ENCODE data around the gene PTPRD. TPM values are rescaled to one million over a fixed set of nuclear protein-coding genes. Genes with fewer than 3 reads are reported as not detected.

The PTPRD gene
- total RNA-seq, 1 experiment from 2014 or later, result 70.1 TPM

DNA sequence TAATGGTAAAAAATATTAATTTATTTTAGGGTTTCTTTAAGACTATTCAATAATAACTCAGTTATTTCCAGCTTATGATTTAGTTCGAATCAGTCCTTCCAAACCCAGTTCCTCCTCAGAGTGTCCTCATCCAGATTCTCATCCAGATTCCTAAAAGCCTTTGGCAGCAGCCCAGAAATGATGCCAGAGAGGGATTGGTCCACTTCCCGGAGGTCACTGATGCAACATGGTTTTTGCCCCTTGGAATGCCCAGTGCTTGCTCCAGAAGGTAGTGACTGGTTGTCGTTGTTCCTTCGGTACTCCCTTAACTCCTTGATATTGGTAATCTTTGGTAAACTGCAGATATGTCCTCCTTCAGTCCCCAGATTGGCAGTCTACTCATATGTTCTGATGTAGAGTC lies 2320.1 kb downstream of the PTPRD start:
- no TSS peak for BruUV-seq (replicated peaks)
- ChIA-PET POLR2A (no interaction called here), CTCF (no interaction called here)
- Mint-ChIP-seq H3K27me3 (ENCODE audit: insufficient read depth, unreplicated experiment) (no peaks in the 10 kb centered on the region), H3K36me3 (ENCODE audit: insufficient read depth, unreplicated experiment) (no peaks in the 10 kb centered on the region), H3K27ac (ENCODE audit: unreplicated experiment) (peak overlapping the region; percentile 40), H3K4me3 (ENCODE audit: unreplicated experiment) (no peak overlapping the region), H3K9me3 (ENCODE audit: unreplicated experiment) (no peaks in the 10 kb centered on the region), H3K4me1 (ENCODE audit: low read depth, unreplicated experiment) (peaks cover 7% of the 10 kb centered on the region)
- intact Hi-C loops (cut with micrococcal nuclease; ENCODE audit: unreplicated experiment), result no loop called here
- TF ChIP-seq, protein P1, sequence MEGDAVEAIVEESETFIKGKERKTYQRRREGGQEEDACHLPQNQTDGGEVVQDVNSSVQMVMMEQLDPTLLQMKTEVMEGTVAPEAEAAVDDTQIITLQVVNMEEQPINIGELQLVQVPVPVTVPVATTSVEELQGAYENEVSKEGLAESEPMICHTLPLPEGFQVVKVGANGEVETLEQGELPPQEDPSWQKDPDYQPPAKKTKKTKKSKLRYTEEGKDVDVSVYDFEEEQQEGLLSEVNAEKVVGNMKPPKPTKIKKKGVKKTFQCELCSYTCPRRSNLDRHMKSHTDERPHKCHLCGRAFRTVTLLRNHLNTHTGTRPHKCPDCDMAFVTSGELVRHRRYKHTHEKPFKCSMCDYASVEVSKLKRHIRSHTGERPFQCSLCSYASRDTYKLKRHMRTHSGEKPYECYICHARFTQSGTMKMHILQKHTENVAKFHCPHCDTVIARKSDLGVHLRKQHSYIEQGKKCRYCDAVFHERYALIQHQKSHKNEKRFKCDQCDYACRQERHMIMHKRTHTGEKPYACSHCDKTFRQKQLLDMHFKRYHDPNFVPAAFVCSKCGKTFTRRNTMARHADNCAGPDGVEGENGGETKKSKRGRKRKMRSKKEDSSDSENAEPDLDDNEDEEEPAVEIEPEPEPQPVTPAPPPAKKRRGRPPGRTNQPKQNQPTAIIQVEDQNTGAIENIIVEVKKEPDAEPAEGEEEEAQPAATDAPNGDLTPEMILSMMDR (IDR thresholded peaks at IDR 0.05; ENCODE audit: insufficient read depth in 1 of 2, low read depth in 1 of 2, low read length in 1 of 2, severe bottlenecking in 1 of 2, unreplicated experiment in 1 of 2), result no peak
- peaks cover 15% of the 10 kb centered on the region for H3K4me1 ChIP-seq
- H3K4me3 ChIP-seq (ENCODE audit: low read depth, low read length), result no peak overlapping the region
- H3K9me3 ChIP-seq, result no peaks in the 10 kb centered on the region
- no peaks in the 10 kb centered on the region for H3K27me3 ChIP-seq (replicated peaks; ENCODE audit: control insufficient read depth, insufficient read depth, low read length)
- no peak for DNase-seq
- no peaks in the 10 kb centered on the region for H3K36me3 ChIP-seq (ENCODE audit: control insufficient read depth, insufficient read depth, low read length)

DNA sequence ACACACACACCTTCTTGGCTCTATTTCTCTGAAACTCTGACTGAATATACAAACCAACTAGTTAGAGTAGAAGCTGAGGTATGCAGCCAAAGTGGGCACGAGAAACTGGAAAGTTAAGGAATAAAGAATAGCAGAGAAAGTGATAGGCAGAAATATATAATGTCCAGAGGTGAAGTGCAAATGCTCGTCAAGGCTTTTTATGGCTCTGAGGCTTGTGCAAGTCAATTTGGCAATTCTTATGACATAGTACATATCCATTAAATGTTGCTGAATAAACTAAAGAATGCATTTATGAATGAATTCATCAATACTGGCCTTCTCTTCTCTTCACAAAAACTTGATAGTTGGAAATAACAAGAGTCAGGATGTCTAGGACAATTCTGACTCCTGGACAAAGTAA lies 2323.1 kb downstream of the PTPRD start:
- no peak overlapping the region for H3K27ac Mint-ChIP-seq (ENCODE audit: unreplicated experiment)
- Histone ChIP-seq H3K27me3 (replicated peaks; ENCODE audit: control insufficient read depth, insufficient read depth, low read length) (no peaks in the 10 kb centered on the region), H3K4me1 (peaks cover 31% of the 10 kb centered on the region), H3K36me3 (ENCODE audit: control insufficient read depth, insufficient read depth, low read length) (no peaks in the 10 kb centered on the region), H3K4me3 (ENCODE audit: low read depth, low read length) (no peak overlapping the region), H3K9me3 (no peaks in the 10 kb centered on the region)
- TF ChIP-seq, protein P1 (IDR thresholded peaks at IDR 0.05; ENCODE audit: insufficient read depth in 1 of 2, low read depth in 1 of 2, low read length in 1 of 2, severe bottlenecking in 1 of 2, unreplicated experiment in 1 of 2), result no peak
- BruUV-seq (replicated peaks), result no TSS peak
- intact Hi-C loops (cut with micrococcal nuclease; ENCODE audit: unreplicated experiment), result loop anchor here (5.0 kb wide), 1 partner anchor 48 kb away; no protein-coding TSS in a partner anchor
- H3K4me3 Mint-ChIP-seq (ENCODE audit: unreplicated experiment), result no peak overlapping the region
- CTCF ChIA-PET, result no interaction called here
- DNase-seq, result no peak
- H3K9me3 Mint-ChIP-seq (ENCODE audit: unreplicated experiment), result no peaks in the 10 kb centered on the region
- no peaks in the 10 kb centered on the region for H3K36me3 Mint-ChIP-seq (ENCODE audit: insufficient read depth, unreplicated experiment)
- peaks cover 14% of the 10 kb centered on the region for H3K4me1 Mint-ChIP-seq (ENCODE audit: low read depth, unreplicated experiment)
- POLR2A ChIA-PET, result no interaction called here
- H3K27me3 Mint-ChIP-seq (ENCODE audit: insufficient read depth, unreplicated experiment), result no peaks in the 10 kb centered on the region

- Mint-ChIP-seq H3K4me1 (ENCODE audit: low read depth, unreplicated experiment) (peaks cover 14% of the 10 kb centered on the region), H3K4me3 (ENCODE audit: unreplicated experiment) (no peak overlapping the region), H3K36me3 (ENCODE audit: insufficient read depth, unreplicated experiment) (no peaks in the 10 kb centered on the region), H3K27ac (ENCODE audit: unreplicated experiment) (peak overlapping the region; percentile 76), H3K27me3 (ENCODE audit: insufficient read depth, unreplicated experiment) (no peaks in the 10 kb centered on the region), H3K9me3 (ENCODE audit: unreplicated experiment) (no peaks in the 10 kb centered on the region)
- DNase-seq, result peak in 1 of 2 experiments; percentile 10
- no peaks in the 10 kb centered on the region for H3K9me3 ChIP-seq
- ChIA-PET POLR2A (no interaction called here), CTCF (no interaction called here)
- no peak overlapping the region for H3K4me3 ChIP-seq (ENCODE audit: low read depth, low read length)
- peaks cover 31% of the 10 kb centered on the region for H3K4me1 ChIP-seq
- no TSS peak for BruUV-seq (replicated peaks)
- TF ChIP-seq, protein P1 (IDR thresholded peaks at IDR 0.05; ENCODE audit: insufficient read depth in 1 of 2, low read depth in 1 of 2, low read length in 1 of 2, severe bottlenecking in 1 of 2, unreplicated experiment in 1 of 2), result peak in 1 of 2 experiments; percentile 1
- H3K36me3 ChIP-seq (ENCODE audit: control insufficient read depth, insufficient read depth, low read length), result no peaks in the 10 kb centered on the region
- H3K27me3 ChIP-seq (replicated peaks; ENCODE audit: control insufficient read depth, insufficient read depth, low read length), result no peaks in the 10 kb centered on the region
- intact Hi-C loops (cut with micrococcal nuclease; ENCODE audit: unreplicated experiment), result loop anchor here (1.0 to 5.0 kb wide), 2 partner anchors 49 to 94 kb away; no protein-coding TSS in a partner anchor
These were observed 2324.8 kb downstream of the PTPRD start for GRCh38 chr9:8287970-8288369.
